Astrocyte (in vitro differentiated cells and primary cell): ENCODE measurements around the gene PSD.

Source experiments
- CTCF ChIP-seq: IDR thresholded peaks from 2 replicates; pipeline ENCODE4 v1.5.1; 2011; ENCODE audit warnings: low read depth, mild to moderate bottlenecking, inconsistent platforms, low read length, moderate library complexity; ENCODE audit not compliant: insufficient read depth
- EZH2 ChIP-seq: IDR thresholded peaks from 2 replicates; pipeline ENCODE4 v1.6.1; 2012; ENCODE audit warnings: mild to moderate bottlenecking, low read length, inconsistent platforms; ENCODE audit not compliant: insufficient read depth

- TF ChIP-seq CTCF (no peak), EZH2 (no peak)
These were observed 42.7 kb downstream of the PSD start for GRCh38 chr10:102375867-102376266.
